ENCODE results near the gene SEMA5A.

SEMA5A gene

DNA sequence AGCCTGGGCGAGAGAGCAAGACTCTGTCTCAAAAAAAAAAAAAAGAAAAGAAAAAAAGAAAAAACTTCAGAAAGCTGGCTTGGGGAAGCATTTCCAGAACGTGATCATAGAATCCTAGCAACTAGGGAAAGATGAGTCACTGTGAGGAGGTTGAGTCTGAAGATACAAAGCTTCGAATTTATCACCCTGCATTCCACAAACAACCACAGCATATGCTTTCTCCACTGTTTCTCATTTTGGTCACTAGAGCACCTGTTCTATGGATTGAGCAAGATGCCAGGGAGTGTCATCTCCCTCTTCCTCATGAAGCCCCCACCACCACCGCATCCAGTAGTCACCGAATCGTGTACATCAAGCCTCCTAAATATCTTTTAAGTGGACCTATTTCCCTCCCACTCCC is 37.9 kb downstream of the SEMA5A start:
- DNase-seq: no peak

GRCh38 chr5:9505225-9505624 is 40.6 kb downstream of the SEMA5A start:
- no peak for DNase-seq

DNA sequence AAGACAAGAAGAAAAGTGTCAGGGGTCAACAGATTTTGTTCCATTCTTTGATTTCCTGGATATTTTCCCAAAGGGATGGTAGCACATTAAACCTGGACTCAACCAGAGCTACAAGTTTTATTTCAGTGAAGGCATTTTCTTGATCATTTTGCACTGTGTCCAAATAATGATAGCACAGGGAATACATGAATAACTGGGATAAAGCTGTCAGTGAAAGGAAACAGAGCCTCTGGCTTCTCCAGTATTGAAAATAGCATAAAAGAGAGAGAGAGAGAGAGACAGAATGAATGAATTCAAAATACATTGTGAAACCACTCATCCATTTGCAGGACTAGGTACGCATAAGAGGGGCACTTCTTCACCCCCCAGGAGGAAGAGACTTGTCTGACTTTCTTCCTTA is 43.0 kb downstream of the SEMA5A start:
- DNase-seq: no peak

DNA sequence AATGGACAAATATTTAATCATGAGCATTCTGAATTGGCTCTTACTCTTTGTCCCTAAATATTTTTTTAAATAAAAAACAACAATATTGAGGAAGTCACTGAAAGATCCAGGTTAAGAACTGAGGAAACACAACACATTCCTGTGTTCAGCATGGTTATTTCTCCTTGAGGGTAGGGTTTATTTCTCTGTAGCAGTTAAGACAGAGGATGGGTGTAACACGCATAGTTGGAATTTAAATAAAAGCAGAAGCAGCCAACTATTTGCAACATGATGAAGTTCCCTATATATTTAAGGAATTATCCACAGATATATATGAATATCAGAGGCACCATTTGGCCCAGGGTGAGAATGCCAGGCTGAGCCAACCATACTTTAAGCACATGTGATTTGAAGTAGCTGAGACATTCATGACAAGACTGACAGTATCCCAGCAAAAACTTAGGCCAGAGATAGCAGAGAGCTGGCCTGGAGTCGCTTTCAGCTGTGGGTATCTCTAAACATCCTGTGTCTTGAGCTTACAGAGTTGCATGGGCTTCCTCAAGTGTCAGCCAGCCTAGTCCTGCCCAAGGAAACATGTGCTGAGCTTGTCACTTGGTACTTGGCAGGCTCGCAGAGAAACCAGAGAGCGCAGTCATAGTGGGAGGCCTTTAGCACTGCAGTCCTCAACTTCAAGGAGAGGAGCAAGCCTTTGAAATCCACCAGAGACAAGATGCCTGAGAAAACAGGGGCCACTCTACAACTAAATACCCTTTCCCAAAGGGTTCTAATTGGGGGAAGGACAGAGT is 43.6 kb downstream of the SEMA5A start:
- DNase-seq: no peak

DNA sequence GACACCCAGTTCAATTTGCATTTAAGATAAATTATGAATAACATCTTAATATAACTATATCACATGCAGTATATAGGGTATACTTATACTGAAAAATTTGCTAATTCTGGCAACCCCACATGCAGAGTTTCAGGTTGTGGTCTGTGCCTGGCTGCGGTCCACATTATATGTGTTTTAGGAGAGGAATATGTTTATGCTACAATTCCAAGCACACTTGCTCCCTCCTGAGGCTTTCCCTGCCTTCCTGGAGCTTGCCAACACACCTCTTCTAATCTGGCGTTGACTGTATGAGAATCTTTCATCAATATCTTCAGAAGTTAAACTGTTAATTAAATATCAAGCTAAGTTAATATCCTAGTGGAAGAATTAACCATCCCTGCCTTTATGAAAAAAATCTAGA is 45.2 kb downstream of the SEMA5A start:
- no peak for DNase-seq

DNA sequence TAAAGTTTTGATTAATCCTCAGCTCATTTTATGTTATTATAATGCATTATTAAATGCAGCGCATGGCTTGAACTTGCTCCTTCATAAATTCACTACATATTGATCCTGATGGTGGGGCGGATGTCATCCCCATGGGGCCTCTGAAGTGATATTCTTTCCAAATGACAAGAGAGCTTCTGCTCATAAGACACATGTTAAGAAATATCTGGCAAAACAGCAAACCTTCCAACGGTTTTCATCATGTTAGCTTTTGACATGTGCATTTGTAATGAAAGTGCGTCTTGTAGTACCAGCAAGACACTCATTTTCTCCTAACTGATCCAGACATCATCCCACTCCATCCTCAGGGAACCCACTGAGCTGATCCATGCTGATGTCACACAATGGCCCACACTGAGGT is 45.7 kb downstream of the SEMA5A start:
- DNase-seq: no peak

- no peak for DNase-seq
Measured at GRCh38 chr5:9499498-9499876, 46.4 kb downstream of the SEMA5A start.

GRCh38 chr5:9498541-9499497 is 47.1 kb downstream of the SEMA5A start:
- no peak for DNase-seq

DNA sequence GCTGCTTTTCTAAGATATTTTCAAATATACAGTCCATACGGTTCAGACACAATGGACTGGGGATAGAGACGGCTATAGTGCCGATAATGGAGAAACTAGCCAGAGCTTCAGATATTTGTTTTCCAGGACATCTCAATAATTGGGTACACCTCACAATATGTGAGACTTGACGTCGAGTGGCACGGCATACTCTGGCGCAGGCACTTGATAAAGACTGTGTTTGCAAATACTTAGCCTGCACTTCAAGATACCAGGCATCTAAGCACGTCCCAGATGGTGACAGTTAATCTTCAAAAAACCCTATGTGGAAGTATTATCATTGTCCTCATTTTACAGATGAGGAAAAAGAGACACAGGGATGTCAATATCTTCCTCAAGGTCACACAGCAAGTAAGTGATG is 48.5 kb downstream of the SEMA5A start:
- no peak for DNase-seq

- DNase-seq: no peak
Measured at GRCh38 chr5:9496801-9497200, 49.1 kb downstream of the SEMA5A start.

DNA sequence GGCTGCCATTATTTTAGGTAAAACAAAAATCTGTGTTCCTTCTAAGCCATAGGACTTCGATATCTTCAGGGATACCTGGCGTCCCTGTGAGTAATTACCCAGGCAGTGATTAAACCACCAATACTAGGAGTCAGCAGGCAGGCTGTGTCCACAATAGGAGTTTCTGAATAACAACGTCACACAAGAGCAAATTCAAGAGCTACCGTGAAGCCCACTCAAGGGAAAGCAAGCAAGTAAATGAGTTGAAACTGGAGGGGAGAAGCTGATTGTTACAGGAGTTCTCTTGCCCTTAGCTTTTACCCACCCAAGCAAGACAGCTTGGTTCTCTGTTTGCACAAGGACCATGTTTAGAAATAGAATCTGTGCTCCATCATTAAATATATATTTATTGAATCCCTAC is 50.8 kb downstream of the SEMA5A start:
- DNase-seq: no peak

GRCh38 chr5:9494301-9494700 is 51.6 kb downstream of the SEMA5A start:
- no peak for DNase-seq

GRCh38 chr5:9490494-9491097 is 55.3 kb downstream of the SEMA5A start:
- no peak for DNase-seq

DNA sequence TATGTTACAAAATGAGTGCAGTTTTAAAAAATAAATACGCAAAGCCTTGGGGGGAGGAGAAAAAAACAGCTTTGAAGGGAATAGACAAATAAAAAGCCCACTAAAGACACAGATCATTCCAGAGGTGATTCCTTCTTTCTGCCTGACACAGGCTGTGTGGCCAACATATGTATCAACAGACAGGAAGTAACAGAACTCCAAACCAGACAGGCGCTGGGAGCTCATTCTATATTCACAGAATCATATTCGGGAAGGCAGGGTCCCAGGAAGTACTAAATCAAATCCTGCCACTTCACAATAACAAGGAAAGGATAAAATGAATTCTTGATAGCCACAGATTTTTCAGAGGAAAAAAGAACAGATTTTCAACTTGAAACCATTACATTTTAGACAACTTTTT is 62.1 kb downstream of the SEMA5A start:
- DNase-seq: no peak

- DNase-seq: no peak
Measured at GRCh38 chr5:9483243-9483642, 62.6 kb downstream of the SEMA5A start.

GRCh38 chr5:9482381-9482780 is 63.5 kb downstream of the SEMA5A start:
- no peak for DNase-seq

GRCh38 chr5:9480499-9480898 is 65.4 kb downstream of the SEMA5A start:
- DNase-seq: no peak

GRCh38 chr5:9479990-9480389 is 65.9 kb downstream of the SEMA5A start:
- no peak for DNase-seq

DNA sequence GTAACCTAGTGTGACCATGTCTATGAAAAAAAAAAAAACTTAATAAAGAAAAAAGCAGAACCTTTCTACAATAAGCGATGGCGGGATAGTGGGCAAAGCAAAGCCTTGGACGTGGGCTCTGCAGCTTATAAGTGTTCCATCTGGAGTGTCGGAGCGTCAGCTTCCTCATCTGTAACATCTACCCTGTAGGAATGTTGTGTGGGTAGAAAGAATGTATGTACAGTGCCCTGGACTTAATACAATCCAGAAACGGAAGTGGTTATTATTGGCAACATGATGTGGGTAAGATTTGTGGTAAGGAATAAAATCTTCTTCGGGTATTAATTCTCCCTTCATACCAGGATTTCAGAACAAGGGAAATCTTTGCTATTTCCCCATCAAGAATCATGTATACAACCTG is 66.5 kb downstream of the SEMA5A start:
- DNase-seq: no peak

DNA sequence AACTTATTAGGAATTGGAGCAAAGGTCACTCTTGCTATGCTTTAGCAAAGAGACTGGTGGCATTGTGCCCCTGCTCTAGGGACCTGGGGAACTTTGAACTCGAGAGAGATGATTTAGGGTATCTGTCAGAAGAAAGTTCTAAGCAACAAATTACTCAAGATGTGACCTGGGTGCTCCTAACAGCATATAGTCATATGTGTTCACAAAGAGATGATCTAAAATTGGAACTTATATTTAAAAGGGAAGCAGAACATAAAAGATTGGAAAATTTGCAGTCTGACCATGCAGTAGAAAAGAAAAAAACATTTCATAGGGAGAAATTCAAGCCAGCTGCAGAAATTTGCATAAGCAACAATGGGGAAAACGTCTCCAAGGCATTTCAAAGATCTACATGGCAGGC is 68.3 kb downstream of the SEMA5A start:
- no peak for DNase-seq

GRCh38 chr5:9474219-9475002 is 71.5 kb downstream of the SEMA5A start:
- DNase-seq: no peak

DNA sequence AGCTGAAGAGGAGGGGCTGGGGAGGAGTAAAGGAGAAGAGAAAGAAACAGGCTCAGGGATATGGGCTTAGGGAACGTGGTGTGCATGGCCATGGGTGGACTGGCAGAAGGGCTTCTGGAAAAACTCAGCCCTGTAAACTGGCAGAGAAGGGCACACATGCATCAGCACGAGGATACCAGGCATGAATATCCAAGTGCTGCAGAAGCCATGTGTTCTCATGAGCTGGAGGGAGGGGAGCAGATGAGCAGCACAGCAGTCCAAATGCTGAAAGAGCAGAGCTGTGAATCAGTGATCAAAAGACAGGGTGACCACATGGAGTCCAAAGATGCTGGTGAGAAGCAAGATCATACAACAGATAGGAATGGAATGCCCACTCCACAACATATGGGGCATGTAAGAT is 72.3 kb downstream of the SEMA5A start:
- DNase-seq: no peak

GRCh38 chr5:9470410-9470809 is 75.5 kb downstream of the SEMA5A start:
- no peak for DNase-seq

All from activated effector memory CD4-positive, alpha-beta T cell treated with Interleukin-2 at 50 U/mL for 16 hours (primary cell).